HepG2 (cell line): ENCODE results near the gene ATAD3C. TPM values are rescaled to one million over a fixed set of nuclear protein-coding genes. Genes with fewer than 3 reads are reported as not detected.
A peak's percentile ranks its signal among the peaks of the same experiment; 100 is the strongest.

ENCODE experiments used
- CC2D1A ChIP-seq: sonication (generic); formaldehyde crosslinking; IDR thresholded peaks from 2 replicates; pipeline ENCODE4 v1.8.1; 2023; ENCODE audit warnings: mild to moderate bottlenecking, missing genetic modification reagents
- DMAP1 ChIP-seq: IDR thresholded peaks from 2 replicates; pipeline ENCODE4 v1.6.1; 2016
- FOXO4 ChIP-seq: sonication (generic); formaldehyde crosslinking; conservative IDR thresholded peaks from 2 replicates; pipeline ENCODE4 v1.8.1; 2023; ENCODE audit warnings: missing genetic modification reagents
- HNRNPLL ChIP-seq: fragments of 200-400 bp; formaldehyde crosslinking; IDR thresholded peaks from 2 replicates; pipeline ENCODE4 v1.6.1; 2017; ENCODE audit warnings: mild to moderate bottlenecking, low read depth, low read length; ENCODE audit not compliant: poor library complexity, severe bottlenecking
- KDM3A ChIP-seq: IDR thresholded peaks from 2 replicates; pipeline ENCODE4 v1.6.1; 2018; ENCODE audit warnings: low read depth, missing compliant biosample characterization
- MAFG ChIP-seq: sonication (generic); formaldehyde crosslinking; IDR thresholded peaks from 2 replicates; pipeline ENCODE4 v1.5.1; 2020; ENCODE audit warnings: mild to moderate bottlenecking, missing genetic modification reagents
- MLLT10 ChIP-seq: sonication (generic); formaldehyde crosslinking; IDR thresholded peaks from 2 replicates; pipeline ENCODE4 v1.4.0; 2020; ENCODE audit warnings: missing genetic modification reagents
- POLR2AphosphoS2 ChIP-seq: IDR thresholded peaks from 2 replicates; pipeline ENCODE4 v1.6.1; 2011; ENCODE audit warnings: low read depth, low read length, improper control_type of control experiment
- RFX3 ChIP-seq: IDR thresholded peaks from 2 replicates; pipeline ENCODE4 v1.6.1; 2016; ENCODE audit warnings: missing biosample characterization, missing genetic modification reagents
- RFXAP ChIP-seq: sonication (generic); formaldehyde crosslinking; IDR thresholded peaks from 2 replicates; pipeline ENCODE4 v1.4.0; 2020; ENCODE audit warnings: missing genetic modification reagents, borderline replicate concordance
- SIN3B ChIP-seq: fragments of 150-350 bp; IDR thresholded peaks from 2 replicates; pipeline ENCODE4 v1.6.1; 2014; ENCODE audit warnings: low read length
- SOX6 ChIP-seq, 2 experiments: fragments of 450-650 bp in 1 of 2; sonication (generic) in 1 of 2; formaldehyde crosslinking in 1 of 2; IDR thresholded peaks; 2 replicates each; pipeline versions ENCODE4 v1.4.0 to v1.6.1; 2017 to 2020; ENCODE audit warnings: antibody characterized with exemption in 1 of 2, mild to moderate bottlenecking in 1 of 2, missing genetic modification reagents in 1 of 2
- SRY ChIP-seq: sonication (generic); formaldehyde crosslinking; IDR thresholded peaks from 2 replicates; pipeline ENCODE4 v1.8.0; 2022; ENCODE audit warnings: mild to moderate bottlenecking, missing genetic modification reagents
- TFE3 ChIP-seq: IDR thresholded peaks from 2 replicates; pipeline ENCODE4 v1.6.1; 2016
- THRA ChIP-seq: sonication (generic); formaldehyde crosslinking; IDR thresholded peaks from 2 replicates; pipeline ENCODE4 v1.4.0; 2020; ENCODE audit warnings: missing genetic modification reagents, borderline replicate concordance
- TMF1 ChIP-seq: sonication (generic); formaldehyde crosslinking; IDR thresholded peaks from 2 replicates; pipeline ENCODE4 v1.8.1; 2022; ENCODE audit warnings: low read depth, missing genetic modification reagents
- TP53 ChIP-seq: sonication (generic); formaldehyde crosslinking; conservative IDR thresholded peaks from 2 replicates; pipeline ENCODE4 v1.4.0; 2020; ENCODE audit warnings: missing genetic modification reagents
- ZMAT3 ChIP-seq: sonication (generic); formaldehyde crosslinking; conservative IDR thresholded peaks from 2 replicates; pipeline ENCODE4 v1.7.0; 2021; ENCODE audit warnings: missing genetic modification reagents
- ZNF276 ChIP-seq: sonication (generic); formaldehyde crosslinking; IDR thresholded peaks from 2 replicates; pipeline ENCODE4 v1.4.0; 2020; ENCODE audit warnings: mild to moderate bottlenecking, low read depth, missing genetic modification reagents
- ZNF460 ChIP-seq: sonication (generic); formaldehyde crosslinking; IDR thresholded peaks from 2 replicates; pipeline ENCODE4 v1.5.1; 2020; ENCODE audit warnings: missing genetic modification reagents, mild to moderate bottlenecking, borderline replicate concordance
- ZNF607 ChIP-seq: sonication (generic); formaldehyde crosslinking; IDR thresholded peaks from 2 replicates; pipeline ENCODE4 v1.5.1; 2020; ENCODE audit warnings: missing genetic modification reagents, mild to moderate bottlenecking, borderline replicate concordance
- ZNF629 ChIP-seq: sonication (generic); formaldehyde crosslinking; conservative IDR thresholded peaks from 2 replicates; pipeline ENCODE4 v1.5.0; 2020; ENCODE audit warnings: missing genetic modification reagents
- ZNF720 ChIP-seq: sonication (generic); formaldehyde crosslinking; IDR thresholded peaks from 2 replicates; pipeline ENCODE4 v1.4.0; 2020; ENCODE audit warnings: missing genetic modification reagents
- ZNF790 ChIP-seq: sonication (generic); formaldehyde crosslinking; IDR thresholded peaks from 2 replicates; pipeline ENCODE4 v1.8.0; 2022; ENCODE audit warnings: missing genetic modification reagents, mild to moderate bottlenecking, borderline replicate concordance
- polyA plus RNA-seq, 8 experiments: library from polyadenylated mRNA; depleted of rRNA in 3 of 8; stranded (reverse) in 7 of 8; unstranded in 1 of 8; fragments of >200 nt; fragmentation: Illumina TruSeq in 4 of 8; extraction: Trizol in 4 of 8; gene quantifications; 2 replicates each; pipeline versions ENCODE4 v1.2.1 to v1.2.3, GENCODE V29; 2011 to 2016; ENCODE audit warnings: low read depth in 4 of 8, missing spikeins in 1 of 8, mixed read lengths in 1 of 8; ENCODE audit not compliant: insufficient read depth in 1 of 8
- total RNA-seq, 5 experiments: library from RNA; depleted of rRNA; stranded (reverse); fragments of >200 nt; fragmentation: Illumina TruSeq; extraction: Trizol; gene quantifications; 2 replicates each; pipeline ENCODE4 v1.2.3, GENCODE V29; 2016; ENCODE audit warnings: low read depth in 1 of 5

The ATAD3C gene
- total and polyA plus RNA-seq, 2 of the 13 experiments (the other 11 are each of a cell fraction or from before 2014, with no cell fraction given) = 2.4 to 3.2 TPM

- TF ChIP-seq DMAP1 (CRISPR knock-in tag) = peak; percentile 91; the same call in 1 of the 2 replicates
- TF ChIP-seq MAFG = no peak
- TF ChIP-seq THRA (CRISPR knock-in tag) = peak; percentile 98
- no peak for TF ChIP-seq ZNF790 (CRISPR knock-in tag)
- peak; percentile 92; the same call in 1 of the 2 replicates for TF ChIP-seq TP53
- TF ChIP-seq SOX6 (IDR thresholded peaks at IDR 0.05) = no peak
- TF ChIP-seq SOX6 (CRISPR knock-in tag; IDR thresholded peaks at IDR 0.05) = peak; percentile 93
- peak; percentile 64; the same call in 1 of the 2 replicates for TF ChIP-seq CC2D1A
- TF ChIP-seq ZMAT3 (CRISPR knock-in tag) = peak; percentile 90
- peak; percentile 87; the same call in 1 of the 2 replicates for TF ChIP-seq RFXAP
- TF ChIP-seq ZNF607 (CRISPR knock-in tag) = peak; percentile 99
- TF ChIP-seq POLR2AphosphoS2 = 0 out of 2 replicates have a peak, but pooled peaks have one; percentile 44
- TF ChIP-seq SIN3B = no peak
- TF ChIP-seq TFE3 (CRISPR knock-in tag) = peak; percentile 98
- TF ChIP-seq FOXO4 (CRISPR knock-in tag) = no peak
- no peak for TF ChIP-seq ZNF720
- peak; percentile 75 for TF ChIP-seq ZNF629 (CRISPR knock-in tag)
- TF ChIP-seq KDM3A (CRISPR knock-in tag) = peak; percentile 62
- no peak for TF ChIP-seq RFX3 (CRISPR knock-in tag)
- peak; percentile 64; the same call in 1 of the 2 replicates for TF ChIP-seq MLLT10 (CRISPR knock-in tag)
- TF ChIP-seq ZNF276 (CRISPR knock-in tag) = peak; percentile 24; the same call in 1 of the 2 replicates
- no peak for TF ChIP-seq HNRNPLL
- TF ChIP-seq TMF1 = no peak; the same call in 1 of the 2 replicates
- TF ChIP-seq ZNF460 (CRISPR knock-in tag) = no peak; the same call in 1 of the 2 replicates
- no peak for TF ChIP-seq SRY (CRISPR knock-in tag)
Measured at GRCh38 chr1:1400576-1401456, 48.7 kb upstream of the ATAD3C start (continued).
